Activated CD8-positive, alpha-beta T cell treated with anti-CD3 and anti-CD28 coated beads, Interleukin-2, amount 10 ng/mL, durations not matched to agents 7 days and 5 days (primary cell): ENCODE results near the gene ZNF579. TPM values are rescaled to one million over a fixed set of nuclear protein-coding genes. Genes with fewer than 3 reads are reported as not detected.

Experiments
- ATAC-seq: fragments of 150-1000 bp; cut with Tn5 transposase; one replicate; pipeline ENCODE4 v1.10.0; 2021; ENCODE audit warnings: moderate library complexity
- CTCF ChIA-PET: fragments of 350-600 bp; sonication (Branson Sonifier 250); formaldehyde crosslinking; loops from one replicate; lab custom pipeline; 2021; ENCODE audit warnings: antibody characterized with exemption; lab: Charles Lee
- POLR2A ChIA-PET: fragments of 350-600 bp; sonication (Branson Sonifier 250); formaldehyde crosslinking; loops from one replicate; lab custom pipeline; 2021; ENCODE audit warnings: antibody characterized with exemption; lab: Charles Lee
- DNase-seq: peaks from one replicate; pipeline ENCODE4 v3.0.0-alpha.2; 2020
- H3K27ac Mint-ChIP-seq: one replicate; pipeline ENCODE4 v1.8.0; 2021; ENCODE audit warnings: mild to moderate bottlenecking, mixed read lengths
- H3K27me3 Mint-ChIP-seq: one replicate; pipeline ENCODE4 v1.8.0; 2021; ENCODE audit warnings: low read depth, mixed read lengths
- H3K36me3 Mint-ChIP-seq: one replicate; pipeline ENCODE4 v1.8.0; 2021; ENCODE audit warnings: low read depth, mixed read lengths
- H3K4me1 Mint-ChIP-seq: one replicate; pipeline ENCODE4 v1.8.0; 2021; ENCODE audit warnings: low read depth, mixed read lengths
- H3K4me3 Mint-ChIP-seq: one replicate; pipeline ENCODE4 v1.8.0; 2021; ENCODE audit warnings: mild to moderate bottlenecking, mixed read lengths
- H3K9me3 Mint-ChIP-seq: one replicate; pipeline ENCODE4 v1.8.0; 2022; ENCODE audit warnings: mixed read lengths; ENCODE audit not compliant: insufficient read depth
- total RNA-seq, 2 experiments: library from RNA; stranded (reverse); gene quantifications; one replicate each; pipeline ENCODE4 v1.2.3, GENCODE V29; 2021

Gene ZNF579
- total RNA-seq, 2 experiments from 2014 or later, result 5.6 to 6.2 TPM

GRCh38 chr19:55611300-55611982 lies 30.8 kb upstream of the ZNF579 start:
- peaks cover 47% of the 10 kb centered on the region for H3K36me3 Mint-ChIP-seq
- no peaks in the 10 kb centered on the region for H3K27me3 Mint-ChIP-seq
- no peak for DNase-seq
- no peak for ATAC-seq
- peaks cover 27% of the 10 kb centered on the region for H3K4me1 Mint-ChIP-seq
- H3K4me3 Mint-ChIP-seq, result no peak overlapping the region
- ChIA-PET POLR2A (no interaction called here), CTCF (interaction anchor here (2.7 kb wide), 1 partner anchor 21 kb away, joined by 8 read pairs; no protein-coding TSS in a partner anchor)
- H3K9me3 Mint-ChIP-seq, result no peaks in the 10 kb centered on the region
- H3K27ac Mint-ChIP-seq, result no peak overlapping the region

GRCh38 chr19:55609326-55609725 lies 28.7 kb upstream of the ZNF579 start:
- POLR2A ChIA-PET, result no interaction called here

GRCh38 chr19:55606817-55607216 lies 26.2 kb upstream of the ZNF579 start:
- ChIA-PET POLR2A (interaction anchor here (1.3 to 2.2 kb wide), 4 partner anchors 10 to 27 kb away, joined by 3 to 27 read pairs (median 5); partner anchors contain the start of gene ZNF784), CTCF (interaction anchor here (0.6 to 5.6 kb wide), 22 partner anchors 13 to 314 kb away, joined by 3 to 59 read pairs (median 5); partner anchors contain the start of genes U2AF2, ZNF628 and ZNF784)
- Mint-ChIP-seq H3K27me3 (no peaks in the 10 kb centered on the region), H3K9me3 (no peaks in the 10 kb centered on the region), H3K4me3 (peak overlapping the region; percentile 91), H3K36me3 (peaks cover 52% of the 10 kb centered on the region), H3K4me1 (peaks cover 51% of the 10 kb centered on the region), H3K27ac (peak overlapping the region; percentile 96)
- ATAC-seq, result no peak
- DNase-seq, result no peak

More at GRCh38 chr19:55609326-55609725, 28.7 kb upstream of the ZNF579 start:
- CTCF ChIA-PET, result interaction anchor here (2.7 kb wide), 1 partner anchor 23 kb away, joined by 8 read pairs; no protein-coding TSS in a partner anchor
- H3K4me3 Mint-ChIP-seq, result no peak overlapping the region
- no peaks in the 10 kb centered on the region for H3K9me3 Mint-ChIP-seq
- peaks cover 50% of the 10 kb centered on the region for H3K36me3 Mint-ChIP-seq
- peaks cover 40% of the 10 kb centered on the region for H3K4me1 Mint-ChIP-seq
- no peak overlapping the region for H3K27ac Mint-ChIP-seq
- DNase-seq (no peak), ATAC-seq (no peak)
- no peaks in the 10 kb centered on the region for H3K27me3 Mint-ChIP-seq

- POLR2A ChIA-PET, result interaction anchor here (0.8 to 2.2 kb wide), 9 partner anchors 10 to 352 kb away, joined by 3 to 27 read pairs (median 3); partner anchors contain the start of genes U2AF2 and ZNF784
- H3K4me1 Mint-ChIP-seq, result peaks cover 54% of the 10 kb centered on the region
- peak overlapping the region; percentile 91 for H3K4me3 Mint-ChIP-seq
- H3K36me3 Mint-ChIP-seq, result peaks cover 54% of the 10 kb centered on the region
- H3K27ac Mint-ChIP-seq, result peak overlapping the region; percentile 96
- H3K9me3 Mint-ChIP-seq, result no peaks in the 10 kb centered on the region
- ATAC-seq, result no peak
- CTCF ChIA-PET, result interaction anchor here (0.6 to 5.6 kb wide), 22 partner anchors 13 to 314 kb away, joined by 3 to 59 read pairs (median 5); partner anchors contain the start of genes U2AF2, ZNF628 and ZNF784
- no peak for DNase-seq
- no peaks in the 10 kb centered on the region for H3K27me3 Mint-ChIP-seq
Observed at GRCh38 chr19:55606471-55606787, 25.8 kb upstream of the ZNF579 start.

- H3K27me3 Mint-ChIP-seq, result no peaks in the 10 kb centered on the region
- peak; percentile 84 for DNase-seq
- peaks cover 52% of the 10 kb centered on the region for H3K36me3 Mint-ChIP-seq
- ATAC-seq, result peak; percentile 40
- H3K27ac Mint-ChIP-seq, result peak within 1 kb of the TSS; percentile 96
- H3K4me1 Mint-ChIP-seq, result peaks cover 60% of the 10 kb centered on the region
- ChIA-PET CTCF (interaction anchor here (0.6 to 5.6 kb wide), 25 partner anchors 14 to 313 kb away, joined by 3 to 59 read pairs (median 4); partner anchors contain the start of genes U2AF2, ZNF628 and ZNF784), POLR2A (interaction anchor here (0.8 to 2.2 kb wide), 9 partner anchors 10 to 352 kb away, joined by 3 to 27 read pairs (median 3); partner anchors contain the start of genes U2AF2 and ZNF784)
- no peaks in the 10 kb centered on the region for H3K9me3 Mint-ChIP-seq
- peak within 1 kb of the TSS; percentile 91 for H3K4me3 Mint-ChIP-seq
Observed at GRCh38 chr19:55605637-55606470, 25.2 kb upstream of the ZNF579 start, which contains the start of gene ZNF865. Gene ZNF865, plus strand, starts transcription at chr19:55605647. Its CDS starts 7,972 bp downstream, at chr19:55613619.

GRCh38 chr19:55605207-55605636 lies 24.6 kb upstream of the ZNF579 start:
- peaks cover 46% of the 10 kb centered on the region for H3K36me3 Mint-ChIP-seq
- POLR2A ChIA-PET, result interaction anchor here (0.9 to 2.2 kb wide), 7 partner anchors 9 to 351 kb away, joined by 3 to 27 read pairs (median 3); partner anchors contain the start of genes U2AF2 and ZNF784
- H3K27ac Mint-ChIP-seq, result peak overlapping the region; percentile 94
- CTCF ChIA-PET, result interaction anchor here (0.8 to 5.6 kb wide), 17 partner anchors 14 to 304 kb away, joined by 3 to 59 read pairs (median 8); partner anchors contain the start of genes U2AF2, ZNF628 and ZNF784
- H3K9me3 Mint-ChIP-seq, result no peaks in the 10 kb centered on the region
- peak; percentile 99 for DNase-seq
- H3K27me3 Mint-ChIP-seq, result no peaks in the 10 kb centered on the region
- peak overlapping the region; percentile 83 for H3K4me3 Mint-ChIP-seq
- peak; percentile 84 for ATAC-seq
- H3K4me1 Mint-ChIP-seq, result peaks cover 61% of the 10 kb centered on the region

- DNase-seq (no peak), ATAC-seq (no peak)
- POLR2A ChIA-PET, result interaction anchor here (1.2 kb wide), 2 partner anchors 21 to 22 kb away, joined by 3 read pairs; no protein-coding TSS in a partner anchor
- H3K36me3 Mint-ChIP-seq, result peaks cover 36% of the 10 kb centered on the region
- no peaks in the 10 kb centered on the region for H3K27me3 Mint-ChIP-seq
- H3K9me3 Mint-ChIP-seq, result no peaks in the 10 kb centered on the region
- CTCF ChIA-PET, result interaction anchor here (0.7 to 5.6 kb wide), 5 partner anchors 21 to 303 kb away, joined by 3 to 59 read pairs (median 4); partner anchors contain the start of gene ZNF784
- peak overlapping the region; percentile 57 for H3K27ac Mint-ChIP-seq
- H3K4me1 Mint-ChIP-seq, result peaks cover 57% of the 10 kb centered on the region
- peak overlapping the region; percentile 83 for H3K4me3 Mint-ChIP-seq
Observed at GRCh38 chr19:55603581-55604292, 23.1 kb upstream of the ZNF579 start.

- peaks cover 60% of the 10 kb centered on the region for H3K4me1 Mint-ChIP-seq
- H3K36me3 Mint-ChIP-seq, result peaks cover 36% of the 10 kb centered on the region
- H3K9me3 Mint-ChIP-seq, result no peaks in the 10 kb centered on the region
- ATAC-seq (no peak), DNase-seq (no peak)
- H3K27me3 Mint-ChIP-seq, result no peaks in the 10 kb centered on the region
- no peak overlapping the region for H3K4me3 Mint-ChIP-seq
- ChIA-PET POLR2A (no interaction called here), CTCF (interaction anchor here (5.6 kb wide), 1 partner anchor 22 kb away, joined by 59 read pairs; the partner anchor contains the start of gene ZNF784)
- no peak overlapping the region for H3K27ac Mint-ChIP-seq
Observed at GRCh38 chr19:55603115-55603514, 22.5 kb upstream of the ZNF579 start.

GRCh38 chr19:55602104-55603001 lies 21.7 kb upstream of the ZNF579 start:
- H3K27ac Mint-ChIP-seq, result no peak overlapping the region
- H3K27me3 Mint-ChIP-seq, result no peaks in the 10 kb centered on the region
- peaks cover 56% of the 10 kb centered on the region for H3K4me1 Mint-ChIP-seq
- ATAC-seq, result no peak
- peaks cover 33% of the 10 kb centered on the region for H3K36me3 Mint-ChIP-seq
- H3K9me3 Mint-ChIP-seq, result no peaks in the 10 kb centered on the region
- no peak overlapping the region for H3K4me3 Mint-ChIP-seq
- no peak for DNase-seq
- ChIA-PET CTCF (no interaction called here), POLR2A (no interaction called here)

- Mint-ChIP-seq H3K4me1 (peaks cover 43% of the 10 kb centered on the region), H3K27ac (peak overlapping the region; percentile 81), H3K4me3 (peak overlapping the region; percentile 85), H3K9me3 (no peaks in the 10 kb centered on the region), H3K27me3 (no peaks in the 10 kb centered on the region), H3K36me3 (peaks cover 36% of the 10 kb centered on the region)
- POLR2A ChIA-PET, result no interaction called here
- ATAC-seq, result no peak
- no peak for DNase-seq
- CTCF ChIA-PET, result interaction anchor here (1.2 kb wide), 1 partner anchor 18 kb away, joined by 3 read pairs; no protein-coding TSS in a partner anchor
Observed at GRCh38 chr19:55601084-55601483, 20.4 kb upstream of the ZNF579 start.
